ENCODE results near the gene MTOR. TPM values are rescaled to one million over a fixed set of nuclear protein-coding genes. Genes with fewer than 3 reads are reported as not detected.
A peak's percentile ranks its signal among the peaks of the same experiment; 100 is the strongest.
"Not testable (repeated sequence)": the region's sequence is repeated elsewhere in the genome, so short reads cannot be mapped to it uniquely, and the experiment has no call there.

MTOR gene
- total RNA-seq, 4 donors from 2014 or later: 32.4 to 55.4 (median 42.5) TPM

- Histone ChIP-seq H3K36me3 (peaks cover 0 to 21% of the 10 kb centered on the region in 2 donors), H3K4me1 (no peaks in the 10 kb centered on the region), H3K27ac (no peak overlapping the region), H3K4me3 (no peak overlapping the region), H3K27me3 (no peaks in the 10 kb centered on the region), H3K9me3 (no peaks in the 10 kb centered on the region)
- ATAC-seq: no peak
- no peak for TF ChIP-seq POLR2A (IDR thresholded peaks at IDR 0.05)
- TF ChIP-seq EP300 (IDR thresholded peaks at IDR 0.05): no peak
- no peak for TF ChIP-seq CTCF (IDR thresholded peaks at IDR 0.05)
- no peak for TF ChIP-seq POLR2AphosphoS5 (IDR thresholded peaks at IDR 0.05)
- 39 to 86% methylated on average over 3 of the region's 3 CpGs for WGBS, 2 donors (ENCODE audit: low coverage in 1 of 2)
These were observed 93.1 kb downstream of the MTOR start for GRCh38 chr1:11169202-11169601.

- Histone ChIP-seq H3K27ac (no peak overlapping the region), H3K4me3 (no peak overlapping the region), H3K4me1 (no peaks in the 10 kb centered on the region), H3K9me3 (no peaks in the 10 kb centered on the region), H3K36me3 (peaks cover 0 to 21% of the 10 kb centered on the region in 2 donors), H3K27me3 (no peaks in the 10 kb centered on the region)
- TF ChIP-seq POLR2AphosphoS5 (IDR thresholded peaks at IDR 0.05): no peak
- TF ChIP-seq EP300 (IDR thresholded peaks at IDR 0.05): no peak
- no peak for TF ChIP-seq CTCF (IDR thresholded peaks at IDR 0.05)
- no peak for TF ChIP-seq POLR2A (IDR thresholded peaks at IDR 0.05)
- no peak for ATAC-seq
- WGBS, 2 donors (ENCODE audit: low coverage in 1 of 2): 89% methylated on average over 1 of the region's 1 CpG
These were observed 93.6 kb downstream of the MTOR start for GRCh38 chr1:11168731-11169130.

GRCh38 chr1:11166744-11167143 lies 95.6 kb downstream of the MTOR start:
- H3K4me3 ChIP-seq, H3K27ac ChIP-seq, H3K9me3 ChIP-seq, H3K27me3 ChIP-seq, ATAC-seq, H3K4me1 ChIP-seq: not testable (repeated sequence)
- peaks cover 0 to 25% of the 10 kb centered on the region in 2 donors for H3K36me3 ChIP-seq
- WGBS, 2 donors (ENCODE audit: low coverage in 1 of 2): 80 to 97% methylated on average over 1 to 4 of the region's 5 CpGs

GRCh38 chr1:11162752-11163151 lies 99.6 kb downstream of the MTOR start:
- Histone ChIP-seq H3K36me3 (peaks cover 0 to 30% of the 10 kb centered on the region in 2 donors), H3K4me1 (peaks cover 0 to 16% (median 0%) of the 10 kb centered on the region in 3 donors)
- not testable (repeated sequence) for H3K4me3 ChIP-seq, H3K27ac ChIP-seq, H3K27me3 ChIP-seq, ATAC-seq, H3K9me3 ChIP-seq
- 89 to 92% methylated on average over 2 to 3 of the region's 4 CpGs for WGBS, 2 donors (ENCODE audit: low coverage in 1 of 2)

GRCh38 chr1:11158720-11159321 lies 103.5 kb downstream of the MTOR start:
- peak overlapping the region in 1 of 4 donors; percentile 62 for H3K27ac ChIP-seq
- peak; percentile 58 for ATAC-seq

More at GRCh38 chr1:11158720-11159321, 103.5 kb downstream of the MTOR start:
- whole genome bisulfite sequencing, 2 donors (ENCODE audit: low coverage in 1 of 2): 57 to 62% methylated on average over 3 of the region's 3 CpGs
- TF ChIP-seq POLR2AphosphoS5 (IDR thresholded peaks at IDR 0.05): peak; percentile 58
- TF ChIP-seq EP300 (IDR thresholded peaks at IDR 0.05): no peak
- TF ChIP-seq POLR2A (IDR thresholded peaks at IDR 0.05): no peak
- no peak for TF ChIP-seq CTCF (IDR thresholded peaks at IDR 0.05)
- no peaks in the 10 kb centered on the region for H3K9me3 ChIP-seq
- H3K4me1 ChIP-seq: peaks cover 0 to 25% (median 0%) of the 10 kb centered on the region in 3 donors
- H3K27me3 ChIP-seq: no peaks in the 10 kb centered on the region
- no peak overlapping the region for H3K4me3 ChIP-seq
- H3K36me3 ChIP-seq: peaks cover 0 to 50% of the 10 kb centered on the region in 2 donors
